Gastroesophageal sphincter (tissue), 4 donors: ENCODE data around the gene SNX25. TPM values are rescaled to one million over a fixed set of nuclear protein-coding genes. Genes with fewer than 3 reads are reported as not detected.
A peak's percentile ranks its signal among the peaks of the same experiment; 100 is the strongest.
"Not testable (repeated sequence)": the region's sequence is repeated elsewhere in the genome, so short reads cannot be mapped to it uniquely, and the experiment has no call there.

Experiments
- ATAC-seq: fragments of 150-250 bp; one replicate; pipeline ENCODE4 v1.9.1; 2016; ENCODE audit warnings: mild to moderate bottlenecking, moderate library complexity
- H3K27ac ChIP-seq, 4 donors: fragments of 200-600 bp; sonication (generic) in 3 of 4; 1 replicate in 3 of 4; 2 replicates in 1 of 4; pipeline ENCODE4 v1.5.1; 2016 to 2019
- H3K27me3 ChIP-seq: fragments of 200-600 bp; sonication (generic); one replicate; pipeline ENCODE4 v1.5.1; 2019
- H3K36me3 ChIP-seq, 2 donors: fragments of 200-600 bp; sonication (generic); one replicate each; pipeline ENCODE4 v1.5.1; 2019; ENCODE audit warnings: control low read depth in 1 of 2
- H3K4me1 ChIP-seq, 3 donors: fragments of 200-600 bp; sonication (generic); 1 replicate in 2 of 3; 2 replicates in 1 of 3; pipeline ENCODE4 v1.5.1; 2016 to 2019; ENCODE audit warnings: control low read depth in 2 of 3
- H3K4me3 ChIP-seq, 2 donors: fragments of 200-600 bp; sonication (generic); one replicate each; pipeline ENCODE4 v1.5.1; 2019; ENCODE audit warnings: mild to moderate bottlenecking in 1 of 2, moderate library complexity in 1 of 2
- H3K9me3 ChIP-seq, 3 donors: fragments of 200-600 bp; sonication (generic); one replicate each; pipeline ENCODE4 v1.5.1; 2017 to 2019; ENCODE audit warnings: control low read depth in 2 of 3
- CTCF ChIP-seq, 4 experiments: fragments of 200-600 bp in 2 of 4; fragments of 450-650 bp in 2 of 4; sonication (generic) in 1 of 4; IDR thresholded peaks; one replicate each; pipeline ENCODE4 v1.5.1; 2017 to 2019; ENCODE audit warnings: antibody characterized with exemption in 4 of 4, mild to moderate bottlenecking in 2 of 4, moderate library complexity in 2 of 4
- EP300 ChIP-seq: sonication (generic); formaldehyde crosslinking; IDR thresholded peaks from one replicate; pipeline ENCODE4 v1.6.1; 2017; ENCODE audit warnings: antibody characterized with exemption, mild to moderate bottlenecking
- POLR2A ChIP-seq, 2 donors: fragments of 450-650 bp; IDR thresholded peaks; one replicate each; pipeline ENCODE4 v1.6.1; 2017; ENCODE audit warnings: antibody characterized with exemption in 2 of 2, mild to moderate bottlenecking in 2 of 2, moderate library complexity in 1 of 2
- POLR2AphosphoS5 ChIP-seq: sonication (generic); formaldehyde crosslinking; IDR thresholded peaks from one replicate; pipeline ENCODE4 v1.6.1; 2017; ENCODE audit warnings: antibody characterized with exemption
- WGBS, 2 donors: methylation state at CpG; one replicate each; pipeline ENCODE4 v1.1.5; 2018; ENCODE audit warnings: low coverage in 1 of 2; 5-methylcytosine and 5-hydroxymethylcytosine counted together
- total RNA-seq, 4 donors: library from RNA; depleted of rRNA; stranded (reverse); fragments of >200 nt; gene quantifications; one replicate each; pipeline ENCODE4 v1.1.0, GENCODE V29; 2016

Gene SNX25
- total RNA-seq, 4 donors from 2014 or later = 17.9 to 30.5 (median 24.9) TPM

DNA sequence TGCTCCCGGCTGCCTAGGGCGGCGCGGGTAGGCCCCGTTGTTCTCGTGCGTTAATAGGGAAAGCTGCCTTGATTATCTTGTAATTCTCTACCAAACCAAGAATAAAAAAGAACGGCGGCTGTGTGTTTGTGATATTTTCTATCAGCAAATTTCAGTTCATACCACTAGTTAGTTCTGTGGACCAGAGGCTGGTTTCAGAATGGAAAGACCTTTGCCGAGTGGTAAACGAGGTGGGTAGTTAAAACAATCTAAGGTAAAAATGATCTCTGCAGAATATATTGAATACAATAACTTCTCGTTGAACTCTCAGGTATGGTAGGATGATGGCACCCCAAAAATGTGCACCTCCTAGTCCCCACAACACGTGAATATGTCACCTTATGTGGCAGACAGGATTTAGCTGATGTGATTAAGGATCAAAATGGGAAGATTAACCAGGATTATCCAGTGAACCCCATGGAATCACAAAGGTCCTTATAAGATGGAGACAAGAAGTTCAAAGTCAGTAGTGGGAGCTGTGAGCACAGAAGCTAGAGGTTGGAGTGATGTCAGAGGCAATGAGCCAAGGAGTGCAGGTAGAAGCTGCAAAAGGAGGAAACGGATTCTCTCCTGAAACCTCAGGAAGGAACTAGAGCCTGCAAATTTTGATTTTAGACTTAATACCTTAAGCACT is 5.0 kb upstream of the SNX25 start:
- Histone ChIP-seq H3K27ac (peak overlapping the region; percentile 55 to 99 (median 98)), H3K9me3 (no peaks in the 10 kb centered on the region), H3K4me3 (peak overlapping the region; percentile 64 to 85), H3K27me3 (no peaks in the 10 kb centered on the region), H3K36me3 (peaks cover 0 to 6% of the 10 kb centered on the region in 2 donors), H3K4me1 (peaks cover 5 to 44% (median 6%) of the 10 kb centered on the region in 3 donors)
- ATAC-seq = no peak
- WGBS, 2 donors = 2 to 5% methylated on average over 7 to 14 of the region's 14 CpGs
- no peak for TF ChIP-seq POLR2A (IDR thresholded peaks at IDR 0.05)
- TF ChIP-seq CTCF (IDR thresholded peaks at IDR 0.05) = no peak
- TF ChIP-seq POLR2AphosphoS5 = no peak
- no peak for TF ChIP-seq EP300

DNA sequence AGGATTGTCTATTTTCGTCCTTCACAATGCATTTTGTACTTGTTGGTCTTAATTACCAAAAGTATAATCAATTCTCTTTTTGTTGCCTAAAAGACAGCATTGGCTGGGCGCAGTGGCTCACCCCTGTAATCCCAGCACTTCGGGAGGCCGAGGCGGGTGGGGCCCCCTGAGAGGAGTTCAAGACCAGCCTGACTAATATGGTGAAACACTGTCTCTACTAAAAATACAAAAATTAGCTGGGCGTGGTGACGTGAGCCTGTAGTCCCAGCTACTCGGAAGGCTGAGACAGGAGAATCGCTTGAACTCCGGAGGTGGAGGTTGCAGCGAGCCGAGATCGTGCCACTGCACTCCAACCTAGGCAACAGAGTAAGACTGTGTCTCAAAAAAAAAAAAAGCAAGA is 4.3 kb upstream of the SNX25 start:
- H3K27ac ChIP-seq = peak overlapping the region in 2 of 4 donors; percentile 98 to 99
- not testable (repeated sequence) for H3K9me3 ChIP-seq, H3K27me3 ChIP-seq, H3K4me3 ChIP-seq, ATAC-seq, H3K36me3 ChIP-seq
- WGBS, 2 donors = 89 to 97% methylated on average over 9 of the region's 13 CpGs
- H3K4me1 ChIP-seq = peaks cover 5 to 44% (median 6%) of the 10 kb centered on the region in 3 donors

DNA sequence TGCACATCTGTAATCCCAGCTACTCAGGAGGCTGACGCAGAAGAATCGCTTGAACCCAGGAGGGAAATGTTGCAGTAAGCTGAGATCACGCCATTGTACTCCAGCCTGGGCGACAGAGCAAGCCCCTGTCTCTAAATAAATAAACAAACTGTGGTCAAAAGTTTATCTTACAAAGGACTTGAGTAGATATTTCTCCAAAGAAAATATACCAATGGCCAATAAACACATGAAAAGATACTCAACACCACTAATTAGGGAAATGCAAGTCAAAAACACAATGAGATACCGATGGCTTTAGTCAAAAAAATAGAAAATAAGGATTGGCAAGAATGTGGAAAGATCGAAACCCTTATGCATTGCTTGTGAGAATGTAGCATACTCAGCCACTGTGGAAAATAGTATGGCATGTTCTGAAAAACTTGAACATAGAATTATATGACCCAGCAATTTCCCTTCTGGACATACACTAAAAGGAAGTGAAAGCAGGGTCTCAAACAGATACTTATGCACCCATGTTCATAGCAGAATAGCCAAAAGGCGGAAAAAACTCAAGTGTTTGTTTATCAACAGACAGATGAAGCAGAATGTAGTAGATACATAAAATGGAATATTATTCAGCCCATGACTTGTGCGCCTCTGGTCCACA is 3.6 kb upstream of the SNX25 start:
- no peaks in the 10 kb centered on the region for H3K9me3 ChIP-seq
- H3K4me3 ChIP-seq = no peak overlapping the region
- no peak overlapping the region for H3K27ac ChIP-seq
- H3K4me1 ChIP-seq = peaks cover 5 to 46% (median 6%) of the 10 kb centered on the region in 3 donors
- no peak for ATAC-seq
- H3K36me3 ChIP-seq = no peaks in the 10 kb centered on the region
- 86 to 99% methylated on average over 2 to 6 of the region's 8 CpGs for WGBS, 2 donors
- TF ChIP-seq POLR2A (IDR thresholded peaks at IDR 0.05) (no peak), CTCF (IDR thresholded peaks at IDR 0.05) (no peak), POLR2AphosphoS5 (no peak), EP300 (no peak)
- H3K27me3 ChIP-seq = no peaks in the 10 kb centered on the region

- Histone ChIP-seq H3K4me3 (no peak overlapping the region), H3K4me1 (peaks cover 6 to 51% (median 9%) of the 10 kb centered on the region in 3 donors), H3K27ac (no peak overlapping the region), H3K27me3 (no peaks in the 10 kb centered on the region), H3K9me3 (no peaks in the 10 kb centered on the region), H3K36me3 (no peaks in the 10 kb centered on the region)
- TF ChIP-seq POLR2A (IDR thresholded peaks at IDR 0.05) = no peak
- TF ChIP-seq POLR2AphosphoS5 = no peak
- 93 to 95% methylated on average over 3 to 5 of the region's 5 CpGs for WGBS, 2 donors
- no peak for ATAC-seq
These were observed 1.9 kb upstream of the SNX25 start for GRCh38 chr4:185207466-185207865.

GRCh38 chr4:185209852-185210101 is 379 bp downstream of the SNX25 start:
- ATAC-seq = peak; percentile 42
- not testable (repeated sequence) for H3K36me3 ChIP-seq, H3K27me3 ChIP-seq, H3K9me3 ChIP-seq
- H3K4me1 ChIP-seq = peaks cover 2 to 34% (median 3%) of the 10 kb centered on the region in 3 donors
- H3K27ac ChIP-seq = peak overlapping the region; percentile 75 to 95 (median 94)
- WGBS, 2 donors = no CpG with 5 or more reads among the region's 39 CpGs
- H3K4me3 ChIP-seq = peak overlapping the region; percentile 71 to 91

GRCh38 chr4:185210102-185210981 is 944 bp downstream of the SNX25 start:
- no peaks in the 10 kb centered on the region for H3K9me3 ChIP-seq
- H3K27ac ChIP-seq = peak overlapping the region; percentile 75 to 95 (median 94)
- TF ChIP-seq POLR2A (IDR thresholded peaks at IDR 0.05) = no peak
- TF ChIP-seq POLR2AphosphoS5 = peak; percentile 73
- ATAC-seq = peak; percentile 41
- H3K4me1 ChIP-seq = peaks cover 0 to 31% (median 3%) of the 10 kb centered on the region in 3 donors
- WGBS, 2 donors = 2 to 15% methylated on average over 4 to 24 of the region's 84 CpGs
- H3K27me3 ChIP-seq = no peaks in the 10 kb centered on the region
- H3K4me3 ChIP-seq = peak overlapping the region; percentile 71 to 91
- no peaks in the 10 kb centered on the region for H3K36me3 ChIP-seq
